HG03064 (cell line): ENCODE measurements around the gene TMEM141.

Source experiments
- ATAC-seq: cut with Tn5 transposase; IDR thresholded peaks from one replicate; pipeline ENCODE4 v1.9.1; 2021; ENCODE audit warnings: low read depth; ENCODE audit not compliant: unreplicated experiment

TMEM141 gene

GRCh38 chr9:136842380-136842948 is 51.3 kb downstream of the TMEM141 start, which contains the start of gene AJM1:
TSS of gene AJM1 (plus strand) at chr9:136842478. CDS start at chr9:136844415, 1,937 bp downstream.
- ATAC-seq: peak; percentile 57
